ENCODE results near the gene ATP8A2.

GRCh38 chr13:25840261-25840660 lies 468.5 kb downstream of the ATP8A2 start:
- TF ChIP-seq POLR2AphosphoS5 (IDR thresholded peaks at IDR 0.05; ENCODE audit: low read depth, low read length), result no peak
- TF ChIP-seq YY1 (IDR thresholded peaks at IDR 0.05; ENCODE audit: low read depth, low read length), result no peak

Measured in H1 (cell line).